Smooth muscle cell (in vitro differentiated cells): ENCODE results near the gene PRDM16. TPM values are rescaled to one million over a fixed set of nuclear protein-coding genes. Genes with fewer than 3 reads are reported as not detected.

Experiments
- DNase-seq: peaks from one replicate; lab custom pipeline; 2025; ENCODE audit not compliant: unreplicated experiment; lab: John Stamatoyannopoulos, UW
- H2AFZ ChIP-seq: fragments of 200-600 bp; sonication (generic); 2 replicates; pipeline ENCODE4 v1.6.0; 2016; ENCODE audit warnings: antibody characterized with exemption, low read depth, mild to moderate bottlenecking
- H3F3A ChIP-seq: fragments of 200-600 bp; sonication (generic); 2 replicates; pipeline ENCODE4 v1.6.0; 2017; ENCODE audit warnings: antibody characterized with exemption, low read depth
- H3K27ac ChIP-seq: fragments of 200-600 bp; sonication (generic); 2 replicates; pipeline ENCODE4 v1.5.1; 2016; ENCODE audit warnings: low read depth, mild to moderate bottlenecking
- H3K27me3 ChIP-seq: fragments of 200-600 bp; sonication (generic); 2 replicates; pipeline ENCODE4 v1.6.1; 2016; ENCODE audit warnings: low read depth, mild to moderate bottlenecking
- H3K36me3 ChIP-seq: fragments of 200-600 bp; sonication (generic); 2 replicates; pipeline ENCODE4 v1.5.1; 2016; ENCODE audit warnings: low read depth
- H3K4me1 ChIP-seq: fragments of 200-600 bp; sonication (generic); 2 replicates; pipeline ENCODE4 v1.5.1; 2016; ENCODE audit warnings: low read depth
- H3K4me2 ChIP-seq: fragments of 200-600 bp; sonication (generic); 2 replicates; pipeline ENCODE4 v1.6.0; 2016; ENCODE audit warnings: mild to moderate bottlenecking
- H3K4me3 ChIP-seq: fragments of 200-600 bp; sonication (generic); 2 replicates; pipeline ENCODE4 v1.5.1; 2016; ENCODE audit warnings: mild to moderate bottlenecking
- H3K79me2 ChIP-seq: fragments of 200-600 bp; sonication (generic); 2 replicates; pipeline ENCODE4 v1.6.0; 2016; ENCODE audit warnings: low read depth, mild to moderate bottlenecking
- H3K9ac ChIP-seq: fragments of 200-600 bp; sonication (generic); 2 replicates; pipeline ENCODE4 v1.6.0; 2016; ENCODE audit warnings: low read depth
- H3K9me3 ChIP-seq: fragments of 200-600 bp; sonication (generic); replicated peaks from 2 replicates; pipeline ENCODE4 v1.5.1; 2016; ENCODE audit warnings: low read depth
- H4K20me1 ChIP-seq: fragments of 200-600 bp; sonication (generic); 2 replicates; pipeline ENCODE4 v1.6.0; 2016; ENCODE audit warnings: low read depth
- CTCF ChIP-seq: fragments of 200-600 bp; sonication (generic); IDR thresholded peaks from 2 replicates; pipeline ENCODE4 v1.5.1; 2017; ENCODE audit warnings: borderline replicate concordance, mild to moderate bottlenecking, antibody characterized with exemption; ENCODE audit not compliant: insufficient read depth, poor library complexity, severe bottlenecking
- WGBS: methylation state at CpG from one replicate; pipeline ENCODE4 v1.1.7; 2016; ENCODE audit warnings: low lambda C conversion rate; 5-methylcytosine and 5-hydroxymethylcytosine counted together
- polyA plus RNA-seq: library from polyadenylated mRNA; unstranded; fragments of >200 nt; fragmentation: Nextera tagmentation; extraction: Ambion mirVana; gene quantifications from 2 replicates; pipeline ENCODE4 v1.2.1, GENCODE V29; 2016
- total RNA-seq: library from RNA; depleted of rRNA; stranded (reverse); fragments of >200 nt; gene quantifications from 2 replicates; pipeline ENCODE4 v1.2.3, GENCODE V29; 2014

Gene PRDM16
- total and polyA plus RNA-seq, 2 experiments from 2014 or later = 0.72 to 1.3 TPM

- Histone ChIP-seq H3K4me2 (no peak overlapping the region), H3K27ac (no peak overlapping the region), H3K9me3 (no peaks in the 10 kb centered on the region), H4K20me1 (no peaks in the 10 kb centered on the region), H3K79me2 (no peaks in the 10 kb centered on the region), H3F3A (no peaks in the 10 kb centered on the region), H3K4me1 (no peaks in the 10 kb centered on the region), H3K27me3 (no peaks in the 10 kb centered on the region), H3K36me3 (no peaks in the 10 kb centered on the region), H3K9ac (no peak overlapping the region), H2AFZ (no peak overlapping the region), H3K4me3 (no peak overlapping the region)
- DNase-seq = no peak
- TF ChIP-seq CTCF = no peak
- WGBS = 93% methylated on average over 12 of the region's 14 CpGs
Observed at GRCh38 chr1:3436901-3437300, 367.9 kb downstream of the PRDM16 start.

GRCh38 chr1:3438661-3439180 lies 369.7 kb downstream of the PRDM16 start:
- Histone ChIP-seq H3K27ac (no peak overlapping the region), H3K9me3 (no peaks in the 10 kb centered on the region), H3K9ac (no peak overlapping the region), H2AFZ (no peak overlapping the region), H3F3A (no peaks in the 10 kb centered on the region), H3K27me3 (no peaks in the 10 kb centered on the region), H4K20me1 (no peaks in the 10 kb centered on the region), H3K79me2 (no peaks in the 10 kb centered on the region), H3K36me3 (no peaks in the 10 kb centered on the region), H3K4me3 (no peak overlapping the region), H3K4me2 (no peak overlapping the region), H3K4me1 (no peaks in the 10 kb centered on the region)
- no peak for TF ChIP-seq CTCF
- DNase-seq = no peak
- WGBS = 87% methylated on average over 9 of the region's 9 CpGs

DNA sequence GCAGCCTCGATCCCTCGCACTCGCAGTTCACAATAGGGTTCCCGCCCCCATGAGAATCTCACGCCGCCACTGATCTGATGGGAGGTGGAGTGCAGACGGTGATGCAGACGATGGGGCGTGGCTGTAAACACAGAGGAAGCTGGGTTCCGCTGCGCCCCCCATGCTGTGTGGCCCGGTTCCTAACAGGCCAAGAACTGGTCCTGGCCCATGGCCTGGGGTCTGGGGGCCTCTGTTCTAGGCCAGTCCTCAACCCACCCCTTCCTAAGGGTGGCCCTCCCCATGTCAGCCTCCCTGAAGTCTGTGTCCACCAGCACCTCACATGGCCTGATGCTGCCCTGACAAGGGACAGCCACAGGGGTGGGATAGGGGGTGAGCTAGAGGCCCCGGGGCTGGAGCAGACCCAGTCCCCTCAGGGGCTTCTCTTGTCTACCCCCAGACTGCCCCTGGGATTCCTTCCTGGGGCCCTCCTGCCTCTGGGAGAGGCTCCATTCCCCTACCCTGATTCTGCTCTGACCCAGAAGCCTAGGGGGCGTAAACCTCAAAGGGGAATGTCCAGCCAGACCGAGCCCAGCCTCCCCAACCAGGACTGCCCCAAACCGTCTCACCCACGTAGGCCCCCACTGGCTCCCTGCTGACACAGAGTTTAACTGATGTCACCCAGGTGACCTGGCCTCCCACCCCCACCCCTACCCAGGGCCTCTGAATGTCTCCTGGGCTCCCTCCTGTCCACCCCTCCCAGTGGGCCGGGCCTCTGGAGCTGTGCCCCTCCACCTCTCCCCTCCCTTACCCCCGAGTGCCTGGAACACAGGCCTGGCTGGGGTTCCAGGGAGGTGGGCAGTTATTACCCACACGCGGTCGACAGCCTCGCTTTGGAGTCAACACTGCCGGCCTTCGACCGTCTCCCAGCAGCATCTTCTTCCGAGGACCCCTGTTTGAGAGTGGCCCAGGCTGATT lies 370.6 kb downstream of the PRDM16 start:
- Histone ChIP-seq H3K9ac (no peak overlapping the region), H3K27me3 (no peaks in the 10 kb centered on the region), H3K9me3 (no peaks in the 10 kb centered on the region), H4K20me1 (no peaks in the 10 kb centered on the region), H3K4me2 (no peak overlapping the region), H3K79me2 (no peaks in the 10 kb centered on the region), H3K4me1 (no peaks in the 10 kb centered on the region), H3F3A (no peaks in the 10 kb centered on the region), H3K27ac (no peak overlapping the region), H3K4me3 (no peak overlapping the region), H2AFZ (no peak overlapping the region), H3K36me3 (no peaks in the 10 kb centered on the region)
- no peak for TF ChIP-seq CTCF
- 86% methylated on average over 26 of the region's 27 CpGs for WGBS
- no peak for DNase-seq
